HepG2 (cell line): ENCODE measurements around the gene CYP27B1. TPM values are rescaled to one million over a fixed set of nuclear protein-coding genes. Genes with fewer than 3 reads are reported as not detected.
A peak's percentile ranks its signal among the peaks of the same experiment; 100 is the strongest.

Source experiments
- AGO1 ChIP-seq: fragments of 200-400 bp; formaldehyde crosslinking; IDR thresholded peaks from 2 replicates; pipeline ENCODE4 v1.6.1; 2017; ENCODE audit warnings: mild to moderate bottlenecking, low read depth, low read length, moderate library complexity; ENCODE audit not compliant: poor library complexity, severe bottlenecking
- ARID5B ChIP-seq: IDR thresholded peaks from 2 replicates; pipeline ENCODE4 v1.4.0; 2020; ENCODE audit warnings: mild to moderate bottlenecking, missing genetic modification reagents
- ARNT2 ChIP-seq: sonication (generic); formaldehyde crosslinking; IDR thresholded peaks from 2 replicates; pipeline ENCODE4 v1.8.0; 2022; ENCODE audit warnings: mild to moderate bottlenecking, low read depth, missing genetic modification reagents, moderate library complexity
- GLI4 ChIP-seq: sonication (generic); formaldehyde crosslinking; IDR thresholded peaks from 2 replicates; pipeline ENCODE4 v1.5.1; 2020; ENCODE audit warnings: missing genetic modification reagents, mild to moderate bottlenecking, moderate library complexity, borderline replicate concordance
- HHEX ChIP-seq: IDR thresholded peaks from 2 replicates; pipeline ENCODE4 v1.6.1; 2016; ENCODE audit warnings: control low read depth
- LCORL ChIP-seq, 2 experiments: fragments of 450-650 bp in 1 of 2; sonication (generic) in 1 of 2; formaldehyde crosslinking in 1 of 2; IDR thresholded peaks; 2 replicates each; pipeline versions ENCODE4 v1.5.0 to v1.6.1; 2017 to 2020; ENCODE audit warnings: antibody characterized with exemption in 1 of 2, missing genetic modification reagents in 1 of 2
- RBFOX2 ChIP-seq: fragments of 200-400 bp; formaldehyde crosslinking; IDR thresholded peaks from 2 replicates; pipeline ENCODE4 v1.6.1; 2017; ENCODE audit warnings: low read depth, mild to moderate bottlenecking, low read length
- SIX1 ChIP-seq: sonication (generic); formaldehyde crosslinking; IDR thresholded peaks from 2 replicates; pipeline ENCODE4 v1.4.0; 2020; ENCODE audit warnings: missing genetic modification reagents, borderline replicate concordance
- SNAPC5 ChIP-seq: sonication (generic); formaldehyde crosslinking; IDR thresholded peaks from 2 replicates; pipeline ENCODE4 v1.8.1; 2023; ENCODE audit warnings: mild to moderate bottlenecking, missing genetic modification reagents, borderline replicate concordance
- SP4 ChIP-seq: sonication (generic); formaldehyde crosslinking; IDR thresholded peaks from 2 replicates; pipeline ENCODE4 v1.8.1; 2023; ENCODE audit warnings: mild to moderate bottlenecking, missing genetic modification reagents
- TOE1 ChIP-seq: sonication (generic); formaldehyde crosslinking; IDR thresholded peaks from 2 replicates; pipeline ENCODE4 v1.4.0; 2020; ENCODE audit warnings: mild to moderate bottlenecking, missing genetic modification reagents
- ZBTB7B ChIP-seq: sonication (generic); formaldehyde crosslinking; IDR thresholded peaks from 2 replicates; pipeline ENCODE4 v1.4.0; 2020; ENCODE audit warnings: missing genetic modification reagents
- ZFYVE20 ChIP-seq: sonication (generic); formaldehyde crosslinking; IDR thresholded peaks from 2 replicates; pipeline ENCODE4 v1.8.0; 2023; ENCODE audit warnings: low read depth, mild to moderate bottlenecking, moderate library complexity, missing genetic modification reagents, borderline replicate concordance
- ZNF367 ChIP-seq: sonication (generic); formaldehyde crosslinking; IDR thresholded peaks from 2 replicates; pipeline ENCODE4 v1.4.0; 2020; ENCODE audit warnings: missing genetic modification reagents, borderline replicate concordance
- ZZZ3 ChIP-seq: sonication (generic); formaldehyde crosslinking; IDR thresholded peaks from 2 replicates; pipeline ENCODE4 v1.4.0; 2020; ENCODE audit warnings: missing genetic modification reagents, mild to moderate bottlenecking, borderline replicate concordance
- polyA plus RNA-seq, 8 experiments: library from polyadenylated mRNA; depleted of rRNA in 3 of 8; stranded (reverse) in 7 of 8; unstranded in 1 of 8; fragments of >200 nt; fragmentation: Illumina TruSeq in 4 of 8; extraction: Trizol in 4 of 8; gene quantifications; 2 replicates each; pipeline versions ENCODE4 v1.2.1 to v1.2.3, GENCODE V29; 2011 to 2016; ENCODE audit warnings: low read depth in 4 of 8, missing spikeins in 1 of 8, mixed read lengths in 1 of 8; ENCODE audit not compliant: insufficient read depth in 1 of 8
- total RNA-seq, 5 experiments: library from RNA; depleted of rRNA; stranded (reverse); fragments of >200 nt; fragmentation: Illumina TruSeq; extraction: Trizol; gene quantifications; 2 replicates each; pipeline ENCODE4 v1.2.3, GENCODE V29; 2016; ENCODE audit warnings: low read depth in 1 of 5
- TF ChIP-seq, protein P1 (sequence below): sonication (generic); formaldehyde crosslinking; IDR thresholded peaks from 2 replicates; pipeline ENCODE4 v1.9.0; 2021; ENCODE audit warnings: missing genetic modification reagents, borderline replicate concordance
- TF ChIP-seq, protein P2 (sequence below): sonication (generic); formaldehyde crosslinking; IDR thresholded peaks from 2 replicates; pipeline ENCODE4 v1.4.0; 2020; ENCODE audit warnings: missing genetic modification reagents, borderline replicate concordance
- TF ChIP-seq, protein P3 (sequence below): IDR thresholded peaks from 2 replicates; pipeline ENCODE4 v1.6.1; 2018; ENCODE audit warnings: missing genetic modification reagents

The CYP27B1 gene
- total and polyA plus RNA-seq, 2 of the 13 experiments (the other 11 are each of a cell fraction or from before 2014, with no cell fraction given): 2.3 to 3.0 TPM

- TF ChIP-seq RBFOX2: peak; percentile 40; the same call in 1 of the 2 replicates
- no peak for TF ChIP-seq TOE1 (CRISPR knock-in tag)
- no peak for TF ChIP-seq ZNF367 (CRISPR knock-in tag)
- no peak for TF ChIP-seq ZZZ3 (CRISPR knock-in tag)
- TF ChIP-seq SP4: peak; percentile 58; the same call in 1 of the 2 replicates
- TF ChIP-seq, protein P1, sequence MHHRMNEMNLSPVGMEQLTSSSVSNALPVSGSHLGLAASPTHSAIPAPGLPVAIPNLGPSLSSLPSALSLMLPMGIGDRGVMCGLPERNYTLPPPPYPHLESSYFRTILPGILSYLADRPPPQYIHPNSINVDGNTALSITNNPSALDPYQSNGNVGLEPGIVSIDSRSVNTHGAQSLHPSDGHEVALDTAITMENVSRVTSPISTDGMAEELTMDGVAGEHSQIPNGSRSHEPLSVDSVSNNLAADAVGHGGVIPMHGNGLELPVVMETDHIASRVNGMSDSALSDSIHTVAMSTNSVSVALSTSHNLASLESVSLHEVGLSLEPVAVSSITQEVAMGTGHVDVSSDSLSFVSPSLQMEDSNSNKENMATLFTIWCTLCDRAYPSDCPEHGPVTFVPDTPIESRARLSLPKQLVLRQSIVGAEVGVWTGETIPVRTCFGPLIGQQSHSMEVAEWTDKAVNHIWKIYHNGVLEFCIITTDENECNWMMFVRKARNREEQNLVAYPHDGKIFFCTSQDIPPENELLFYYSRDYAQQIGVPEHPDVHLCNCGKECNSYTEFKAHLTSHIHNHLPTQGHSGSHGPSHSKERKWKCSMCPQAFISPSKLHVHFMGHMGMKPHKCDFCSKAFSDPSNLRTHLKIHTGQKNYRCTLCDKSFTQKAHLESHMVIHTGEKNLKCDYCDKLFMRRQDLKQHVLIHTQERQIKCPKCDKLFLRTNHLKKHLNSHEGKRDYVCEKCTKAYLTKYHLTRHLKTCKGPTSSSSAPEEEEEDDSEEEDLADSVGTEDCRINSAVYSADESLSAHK (CRISPR knock-in tag): no peak
- TF ChIP-seq ZBTB7B (CRISPR knock-in tag): peak; percentile 52; the same call in 1 of the 2 replicates
- TF ChIP-seq LCORL (IDR thresholded peaks at IDR 0.05): no peak
- 0 out of 2 replicates have a peak, but pooled peaks have one; percentile 16 for TF ChIP-seq LCORL (CRISPR knock-in tag; IDR thresholded peaks at IDR 0.05)
- TF ChIP-seq GLI4 (CRISPR knock-in tag): no peak
- TF ChIP-seq ARNT2 (CRISPR knock-in tag): peak; percentile 72
- no peak for TF ChIP-seq SNAPC5 (CRISPR knock-in tag)
- TF ChIP-seq, protein P2, sequence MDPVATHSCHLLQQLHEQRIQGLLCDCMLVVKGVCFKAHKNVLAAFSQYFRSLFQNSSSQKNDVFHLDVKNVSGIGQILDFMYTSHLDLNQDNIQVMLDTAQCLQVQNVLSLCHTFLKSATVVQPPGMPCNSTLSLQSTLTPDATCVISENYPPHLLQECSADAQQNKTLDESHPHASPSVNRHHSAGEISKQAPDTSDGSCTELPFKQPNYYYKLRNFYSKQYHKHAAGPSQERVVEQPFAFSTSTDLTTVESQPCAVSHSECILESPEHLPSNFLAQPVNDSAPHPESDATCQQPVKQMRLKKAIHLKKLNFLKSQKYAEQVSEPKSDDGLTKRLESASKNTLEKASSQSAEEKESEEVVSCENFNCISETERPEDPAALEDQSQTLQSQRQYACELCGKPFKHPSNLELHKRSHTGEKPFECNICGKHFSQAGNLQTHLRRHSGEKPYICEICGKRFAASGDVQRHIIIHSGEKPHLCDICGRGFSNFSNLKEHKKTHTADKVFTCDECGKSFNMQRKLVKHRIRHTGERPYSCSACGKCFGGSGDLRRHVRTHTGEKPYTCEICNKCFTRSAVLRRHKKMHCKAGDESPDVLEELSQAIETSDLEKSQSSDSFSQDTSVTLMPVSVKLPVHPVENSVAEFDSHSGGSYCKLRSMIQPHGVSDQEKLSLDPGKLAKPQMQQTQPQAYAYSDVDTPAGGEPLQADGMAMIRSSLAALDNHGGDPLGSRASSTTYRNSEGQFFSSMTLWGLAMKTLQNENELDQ (CRISPR knock-in tag): no peak
- TF ChIP-seq, protein P3, sequence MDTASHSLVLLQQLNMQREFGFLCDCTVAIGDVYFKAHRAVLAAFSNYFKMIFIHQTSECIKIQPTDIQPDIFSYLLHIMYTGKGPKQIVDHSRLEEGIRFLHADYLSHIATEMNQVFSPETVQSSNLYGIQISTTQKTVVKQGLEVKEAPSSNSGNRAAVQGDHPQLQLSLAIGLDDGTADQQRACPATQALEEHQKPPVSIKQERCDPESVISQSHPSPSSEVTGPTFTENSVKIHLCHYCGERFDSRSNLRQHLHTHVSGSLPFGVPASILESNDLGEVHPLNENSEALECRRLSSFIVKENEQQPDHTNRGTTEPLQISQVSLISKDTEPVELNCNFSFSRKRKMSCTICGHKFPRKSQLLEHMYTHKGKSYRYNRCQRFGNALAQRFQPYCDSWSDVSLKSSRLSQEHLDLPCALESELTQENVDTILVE (CRISPR knock-in tag): no peak
- TF ChIP-seq HHEX (CRISPR knock-in tag): no peak
- TF ChIP-seq ARID5B (CRISPR knock-in tag): no peak
- no peak for TF ChIP-seq ZFYVE20 (CRISPR knock-in tag)
- TF ChIP-seq SIX1 (CRISPR knock-in tag): no peak
- TF ChIP-seq AGO1: peak; percentile 22
Measured at GRCh38 chr12:57726151-57726883, 40.6 kb downstream of the CYP27B1 start (continued).
